ENCODE results near the gene CPNE6. TPM values are rescaled to one million over a fixed set of nuclear protein-coding genes. Genes with fewer than 3 reads are reported as not detected.

The CPNE6 gene
- polyA plus RNA-seq, 2 of the 4 experiments (the other 2 are of a cell fraction) = not detected

GRCh38 chr14:24122416-24122815, 51.1 kb downstream of the CPNE6 start:
- no peak for ATAC-seq
- CTCF ChIA-PET = interaction anchor here (0.6 to 1.9 kb wide), 3 partner anchors 14 to 334 kb away, joined by 3 to 9 read pairs (median 8); partner anchors contain the start of gene IRF9
- no peaks in the 10 kb centered on the region for H3K9me3 ChIP-seq
- no peak overlapping the region for H3K27ac ChIP-seq
- no peaks in the 10 kb centered on the region for H3K4me1 ChIP-seq
- no peak for DNase-seq (ENCODE audit: low read depth in 1 of 2, low spot score in 1 of 2)
- FAIRE-seq = no peak
- POLR2A ChIA-PET = interaction anchor here (0.6 kb wide), 1 partner anchor 76 kb away, joined by 3 read pairs; no protein-coding TSS in a partner anchor
- no peak overlapping the region for H3K4me2 ChIP-seq
- no peak overlapping the region for H3K4me3 ChIP-seq
- no peak for TF ChIP-seq CTCF (IDR thresholded peaks at IDR 0.05)
- TF ChIP-seq KDM1A (IDR thresholded peaks at IDR 0.05; ENCODE audit: low read depth) = no peak
- 83% methylated on average over 4 of the region's 4 CpGs for WGBS (ENCODE audit: missing lambda C conversion rate)

DNA sequence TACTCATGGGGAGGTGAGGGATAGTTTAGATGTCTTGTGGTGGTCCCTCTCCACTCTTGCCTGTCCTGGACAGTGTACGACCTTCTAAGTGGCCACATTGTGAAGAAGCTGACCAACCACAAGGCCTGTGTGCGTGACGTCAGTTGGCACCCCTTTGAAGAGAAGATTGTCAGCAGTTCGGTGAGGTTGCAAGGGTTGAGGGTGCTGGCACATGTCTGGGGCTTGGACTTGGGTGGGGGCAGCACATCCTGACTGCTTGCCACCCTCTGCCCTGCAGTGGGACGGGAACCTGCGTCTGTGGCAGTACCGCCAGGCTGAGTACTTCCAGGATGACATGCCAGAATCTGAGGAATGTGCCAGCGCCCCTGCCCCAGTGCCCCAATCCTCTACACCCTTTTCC, 51.5 kb downstream of the CPNE6 start:
- H3K4me1 ChIP-seq = no peaks in the 10 kb centered on the region
- no peak for TF ChIP-seq FOXS1 (CRISPR knock-in tag; IDR thresholded peaks at IDR 0.05)
- no peaks in the 10 kb centered on the region for H3K9me3 ChIP-seq
- POLR2A ChIA-PET = no interaction called here
- no peak overlapping the region for H3K27ac ChIP-seq
- H3K4me3 ChIP-seq = no peak overlapping the region
- CTCF ChIA-PET = interaction anchor here (0.6 to 1.9 kb wide), 3 partner anchors 14 to 334 kb away, joined by 3 to 9 read pairs (median 8); partner anchors contain the start of gene IRF9
- 89% methylated on average over 8 of the region's 8 CpGs for WGBS (ENCODE audit: missing lambda C conversion rate)
- no peak for FAIRE-seq
- no peak for DNase-seq (ENCODE audit: low read depth in 1 of 2, low spot score in 1 of 2)
- no peak overlapping the region for H3K4me2 ChIP-seq
- ATAC-seq = no peak

GRCh38 chr14:24123424-24124417, 52.4 kb downstream of the CPNE6 start:
- FAIRE-seq (no peak), DNase-seq (ENCODE audit: low read depth in 1 of 2, low spot score in 1 of 2) (no peak), ATAC-seq (peak in 1 of 2 experiments; percentile 31; a peak in 2 of 6 replicates)
- CTCF ChIA-PET = interaction anchor here (1.1 to 4.5 kb wide), 6 partner anchors 7 to 37 kb away, joined by 3 to 22 read pairs (median 6); partner anchors contain the start of genes DCAF11, IRF9 and NRL
- no peak overlapping the region for H3K4me3 ChIP-seq
- H3K9me3 ChIP-seq = no peaks in the 10 kb centered on the region
- H3K27ac ChIP-seq = no peak overlapping the region
- TF ChIP-seq CHD4 (IDR thresholded peaks at IDR 0.05; ENCODE audit: borderline replicate concordance) = no peak
- TF ChIP-seq EHF (CRISPR knock-in tag; IDR thresholded peaks at IDR 0.05) = no peak
- no peak for TF ChIP-seq BCL3 (IDR thresholded peaks at IDR 0.05)
- no peak for TF ChIP-seq NR3C1 (IDR thresholded peaks at IDR 0.05)
- no peak for TF ChIP-seq SREBF2 (IDR thresholded peaks at IDR 0.05)
- no peak for TF ChIP-seq EP300 (IDR thresholded peaks at IDR 0.05)
- no peak for TF ChIP-seq FOSB (CRISPR knock-in tag; IDR thresholded peaks at IDR 0.05)
- no peak for TF ChIP-seq HOXB13 (CRISPR knock-in tag; IDR thresholded peaks at IDR 0.05; ENCODE audit: low read depth)
- no peak for TF ChIP-seq MYC (IDR thresholded peaks at IDR 0.05; ENCODE audit: borderline replicate concordance, low read length)
- no peak for TF ChIP-seq HMGXB4 (CRISPR knock-in tag; IDR thresholded peaks at IDR 0.05; ENCODE audit: borderline replicate concordance)
- no peak for TF ChIP-seq USF2 (IDR thresholded peaks at IDR 0.05)
- no peak for TF ChIP-seq CBX2 (IDR thresholded peaks at IDR 0.05; ENCODE audit: borderline replicate concordance, low read depth)
- no peak for TF ChIP-seq FOXS1 (CRISPR knock-in tag; IDR thresholded peaks at IDR 0.05)
- no peak for TF ChIP-seq PBX3 (IDR thresholded peaks at IDR 0.05)
- no peak for TF ChIP-seq MAFK (IDR thresholded peaks at IDR 0.05; ENCODE audit: partially characterized antibody)
- TF ChIP-seq FOSL2 (IDR thresholded peaks at IDR 0.05) = no peak
- TF ChIP-seq FOSL2 (CRISPR knock-in tag; IDR thresholded peaks at IDR 0.05) = no peak
- TF ChIP-seq NFE2L2 (conservative IDR thresholded peaks at IDR 0.05; ENCODE audit: low read length) = no peak
- 85% methylated on average over 9 of the region's 9 CpGs for WGBS (ENCODE audit: missing lambda C conversion rate)
- H3K4me1 ChIP-seq = no peaks in the 10 kb centered on the region
- POLR2A ChIA-PET = interaction anchor here (2.0 kb wide), 1 partner anchor 9 kb away, joined by 8 read pairs; the partner anchor contains the start of genes DCAF11 and NRL
- H3K4me2 ChIP-seq = no peak overlapping the region

Measured in A549 (cell line).